Suprapubic skin (tissue), 4 donors: ENCODE measurements around the gene MCM3. TPM values are rescaled to one million over a fixed set of nuclear protein-coding genes. Genes with fewer than 3 reads are reported as not detected.

Experiments used
- DNase-seq, 2 donors: peaks; one replicate each; pipeline ENCODE4 v3.0.0-alpha.2; 2019; ENCODE audit warnings: low spot score in 2 of 2
- H3K27ac ChIP-seq: fragments of 200-600 bp; sonication (generic); one replicate; pipeline ENCODE4 v1.5.1; 2019
- H3K27me3 ChIP-seq: fragments of 200-600 bp; sonication (generic); one replicate; pipeline ENCODE4 v1.5.1; 2019
- H3K36me3 ChIP-seq: fragments of 200-600 bp; sonication (generic); one replicate; pipeline ENCODE4 v1.5.1; 2019
- H3K4me1 ChIP-seq: fragments of 200-600 bp; sonication (generic); one replicate; pipeline ENCODE4 v1.5.1; 2019
- H3K4me3 ChIP-seq: fragments of 200-600 bp; sonication (generic); one replicate; pipeline ENCODE4 v1.5.1; 2019; ENCODE audit warnings: mild to moderate bottlenecking
- H3K9me3 ChIP-seq: fragments of 200-600 bp; sonication (generic); one replicate; pipeline ENCODE4 v1.5.1; 2019
- EP300 ChIP-seq: sonication (generic); formaldehyde crosslinking; IDR thresholded peaks from one replicate; pipeline ENCODE4 v1.6.1; 2017; ENCODE audit warnings: antibody characterized with exemption
- POLR2A ChIP-seq, 2 donors: fragments of 450-650 bp; IDR thresholded peaks; one replicate each; pipeline ENCODE4 v1.6.1; 2017; ENCODE audit warnings: antibody characterized with exemption in 2 of 2, mild to moderate bottlenecking in 2 of 2, moderate library complexity in 2 of 2
- POLR2AphosphoS5 ChIP-seq, 3 donors: sonication (generic); formaldehyde crosslinking; IDR thresholded peaks; one replicate each; pipeline ENCODE4 v1.6.1; 2017; ENCODE audit warnings: antibody characterized with exemption in 3 of 3
- WGBS: methylation state at CpG from one replicate; pipeline ENCODE4 v1.1.5; 2018; 5-methylcytosine and 5-hydroxymethylcytosine counted together
- total RNA-seq, 4 donors: library from RNA; depleted of rRNA; stranded (reverse); fragments of >200 nt; gene quantifications; one replicate each; pipeline ENCODE4 v1.1.0, GENCODE V29; 2016
- TF ChIP-seq, protein P1 (sequence below), 2 donors: fragments of 200-600 bp in 1 of 2; fragments of 450-650 bp in 1 of 2; sonication (generic) in 1 of 2; IDR thresholded peaks; one replicate each; pipeline ENCODE4 v1.5.1; 2016 to 2019; ENCODE audit warnings: antibody characterized with exemption in 2 of 2, mild to moderate bottlenecking in 1 of 2, moderate library complexity in 1 of 2

Gene MCM3
- total RNA-seq, 4 donors from 2014 or later = 26.4 to 38.5 (median 31.8) TPM

DNA sequence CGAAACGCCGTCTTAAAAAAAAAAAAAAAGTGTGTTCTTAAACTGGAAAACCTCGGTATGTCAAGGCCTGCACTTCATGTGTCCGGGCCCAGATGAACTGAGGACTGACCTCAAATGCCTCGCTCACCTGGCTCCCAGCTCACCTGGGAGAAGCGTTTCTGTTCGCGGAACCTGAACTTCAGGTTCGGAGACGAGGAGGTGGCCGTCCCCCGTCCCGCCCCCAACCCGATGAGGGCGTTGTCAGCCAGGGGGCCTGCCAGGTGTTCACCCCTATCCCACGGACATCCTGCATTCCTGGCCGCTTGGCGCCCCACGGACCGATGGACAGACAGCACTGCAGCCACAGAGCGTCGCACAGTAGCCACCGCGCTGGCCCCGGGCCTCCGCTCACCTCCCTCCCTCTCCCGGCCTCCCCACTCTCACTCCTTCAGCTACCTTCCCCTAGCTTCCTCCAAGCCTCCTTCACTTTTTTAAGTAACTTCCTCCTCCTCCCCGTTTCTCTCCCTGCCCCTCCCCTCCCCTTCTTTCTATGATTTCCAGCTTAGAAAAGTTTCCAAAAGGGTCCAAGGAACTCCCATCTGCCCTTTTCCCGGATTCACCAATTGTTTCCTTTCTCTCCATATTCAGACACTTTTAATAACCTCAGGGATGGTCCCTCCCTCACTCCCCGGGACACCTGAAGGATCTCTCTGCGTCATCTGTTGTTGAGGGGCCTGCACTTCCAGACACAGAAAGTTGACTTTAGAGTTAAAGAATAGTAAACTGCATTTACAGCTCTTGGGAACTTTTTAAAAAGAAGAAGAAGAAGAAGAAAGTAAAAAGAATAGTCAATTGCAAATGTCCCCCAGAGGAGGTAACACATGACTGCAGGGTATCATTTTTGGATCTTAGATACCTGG, 22.7 kb upstream of the MCM3 start:
- H3K27ac ChIP-seq = no peak overlapping the region
- H3K9me3 ChIP-seq = no peaks in the 10 kb centered on the region
- H3K36me3 ChIP-seq = no peaks in the 10 kb centered on the region
- H3K4me1 ChIP-seq = peaks cover 19% of the 10 kb centered on the region
- H3K4me3 ChIP-seq = no peak overlapping the region
- peak in 1 of 2 donors; percentile 61 for DNase-seq
- H3K27me3 ChIP-seq = no peaks in the 10 kb centered on the region
- 68% methylated on average over 32 of the region's 32 CpGs for WGBS
- TF ChIP-seq EP300 (no peak), POLR2A (IDR thresholded peaks at IDR 0.05) (no peak), POLR2AphosphoS5 (IDR thresholded peaks at IDR 0.05) (no peak)
- TF ChIP-seq, protein P1, sequence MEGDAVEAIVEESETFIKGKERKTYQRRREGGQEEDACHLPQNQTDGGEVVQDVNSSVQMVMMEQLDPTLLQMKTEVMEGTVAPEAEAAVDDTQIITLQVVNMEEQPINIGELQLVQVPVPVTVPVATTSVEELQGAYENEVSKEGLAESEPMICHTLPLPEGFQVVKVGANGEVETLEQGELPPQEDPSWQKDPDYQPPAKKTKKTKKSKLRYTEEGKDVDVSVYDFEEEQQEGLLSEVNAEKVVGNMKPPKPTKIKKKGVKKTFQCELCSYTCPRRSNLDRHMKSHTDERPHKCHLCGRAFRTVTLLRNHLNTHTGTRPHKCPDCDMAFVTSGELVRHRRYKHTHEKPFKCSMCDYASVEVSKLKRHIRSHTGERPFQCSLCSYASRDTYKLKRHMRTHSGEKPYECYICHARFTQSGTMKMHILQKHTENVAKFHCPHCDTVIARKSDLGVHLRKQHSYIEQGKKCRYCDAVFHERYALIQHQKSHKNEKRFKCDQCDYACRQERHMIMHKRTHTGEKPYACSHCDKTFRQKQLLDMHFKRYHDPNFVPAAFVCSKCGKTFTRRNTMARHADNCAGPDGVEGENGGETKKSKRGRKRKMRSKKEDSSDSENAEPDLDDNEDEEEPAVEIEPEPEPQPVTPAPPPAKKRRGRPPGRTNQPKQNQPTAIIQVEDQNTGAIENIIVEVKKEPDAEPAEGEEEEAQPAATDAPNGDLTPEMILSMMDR (IDR thresholded peaks at IDR 0.05) = no peak

DNA sequence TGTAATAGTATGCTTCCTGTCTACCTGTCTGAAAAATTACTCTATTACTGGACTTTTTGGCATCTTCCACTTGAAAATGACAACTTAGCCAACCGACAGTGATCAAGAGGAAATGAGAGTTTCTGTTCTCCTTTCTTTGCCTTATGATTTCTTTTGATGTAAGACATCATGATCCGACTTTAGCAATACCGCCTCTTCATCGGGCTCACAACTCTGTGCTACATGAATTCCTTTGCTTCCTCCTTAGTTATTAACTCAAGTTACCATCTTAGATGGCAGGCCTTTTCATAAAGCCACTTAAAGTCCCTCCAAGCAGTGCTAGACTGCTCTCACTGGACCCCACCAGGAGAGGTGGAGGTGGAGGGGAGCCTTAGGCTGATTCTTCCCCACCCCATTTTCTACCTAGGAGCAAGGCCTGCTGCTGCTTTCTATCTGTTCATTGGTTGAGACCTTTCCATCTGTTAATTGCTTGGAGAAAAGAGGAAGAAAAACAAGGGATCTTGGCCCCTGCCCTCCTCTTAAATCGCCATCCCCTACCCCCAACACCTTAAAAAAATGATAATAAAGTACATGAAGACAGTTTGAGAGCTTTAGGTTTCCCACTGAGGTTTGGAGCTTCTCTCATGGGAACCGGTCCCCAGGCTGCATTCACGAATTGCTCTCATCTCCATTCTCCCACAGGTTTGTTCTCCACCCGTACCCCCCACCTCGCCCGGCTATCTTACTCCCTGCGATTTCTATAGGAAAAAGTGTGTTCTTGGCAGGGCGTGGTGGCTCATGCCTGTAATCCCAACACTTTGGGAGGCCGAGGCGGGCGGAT, 21.6 kb upstream of the MCM3 start:
- Histone ChIP-seq H3K27me3 (no peaks in the 10 kb centered on the region), H3K4me3 (no peak overlapping the region), H3K36me3 (no peaks in the 10 kb centered on the region), H3K9me3 (no peaks in the 10 kb centered on the region), H3K27ac (peak overlapping the region; percentile 28), H3K4me1 (peaks cover 19% of the 10 kb centered on the region)
- no peak for DNase-seq
- TF ChIP-seq, protein P1 (IDR thresholded peaks at IDR 0.05) = no peak
- TF ChIP-seq POLR2AphosphoS5 (IDR thresholded peaks at IDR 0.05) = no peak
- TF ChIP-seq EP300 = no peak
- TF ChIP-seq POLR2A (IDR thresholded peaks at IDR 0.05) = no peak
- WGBS = 81% methylated on average over 15 of the region's 15 CpGs

DNA sequence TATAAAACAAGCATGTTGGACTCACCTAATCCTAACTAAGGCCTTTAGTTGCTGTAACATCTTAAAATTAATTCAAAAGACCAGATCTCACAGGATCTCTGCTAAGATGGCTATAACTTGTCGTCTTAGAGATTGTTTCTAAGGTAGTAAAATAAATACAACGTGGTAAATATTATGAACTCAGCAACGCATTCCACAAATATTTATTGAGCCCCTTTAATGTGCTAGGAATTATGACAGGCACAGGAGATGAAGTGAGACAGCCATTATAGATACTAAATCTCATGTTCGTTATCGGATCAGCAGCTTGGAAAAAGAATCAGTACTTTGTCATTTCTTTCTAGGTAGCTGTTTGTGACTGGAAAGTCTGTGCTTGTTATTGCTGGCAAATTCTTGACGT, 20.9 kb upstream of the MCM3 start:
- Histone ChIP-seq H3K27me3 (no peaks in the 10 kb centered on the region), H3K9me3 (no peaks in the 10 kb centered on the region), H3K36me3 (no peaks in the 10 kb centered on the region), H3K27ac (peak overlapping the region; percentile 28), H3K4me3 (no peak overlapping the region), H3K4me1 (peaks cover 19% of the 10 kb centered on the region)
- WGBS = 19% methylated on average over 6 of the region's 6 CpGs
- TF ChIP-seq POLR2A (IDR thresholded peaks at IDR 0.05) (no peak), EP300 (no peak), POLR2AphosphoS5 (IDR thresholded peaks at IDR 0.05) (no peak)
- TF ChIP-seq, protein P1 (IDR thresholded peaks at IDR 0.05) = no peak
- DNase-seq = no peak

DNA sequence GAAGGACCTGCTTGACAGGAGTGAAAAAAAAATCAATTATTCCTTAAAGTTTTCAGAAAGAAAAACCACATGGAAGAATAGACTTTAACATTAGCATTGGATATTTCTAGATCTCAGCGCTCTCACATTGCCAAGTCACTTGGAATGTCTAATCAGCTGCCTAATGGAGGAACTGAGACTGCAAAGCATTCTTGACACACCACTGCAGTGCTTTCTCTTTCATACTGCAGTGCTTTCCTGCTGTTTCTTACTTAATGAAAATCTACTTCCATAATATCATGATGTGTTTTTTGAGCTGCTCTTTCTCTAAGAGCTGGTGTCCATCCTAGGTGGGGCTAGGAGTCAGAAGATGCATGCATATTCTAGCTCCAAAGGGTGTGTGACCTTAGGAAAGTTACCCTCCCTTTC, 20.4 kb upstream of the MCM3 start:
- H3K4me1 ChIP-seq = peaks cover 19% of the 10 kb centered on the region
- no peaks in the 10 kb centered on the region for H3K9me3 ChIP-seq
- 22% methylated on average over 1 of the region's 1 CpG for WGBS
- H3K27ac ChIP-seq = peak overlapping the region; percentile 28
- peak overlapping the region; percentile 15 for H3K4me3 ChIP-seq
- TF ChIP-seq, protein P1 (IDR thresholded peaks at IDR 0.05) = no peak
- TF ChIP-seq POLR2A (IDR thresholded peaks at IDR 0.05) = no peak
- TF ChIP-seq POLR2AphosphoS5 (IDR thresholded peaks at IDR 0.05) = no peak
- TF ChIP-seq EP300 = no peak
- no peaks in the 10 kb centered on the region for H3K27me3 ChIP-seq
- H3K36me3 ChIP-seq = no peaks in the 10 kb centered on the region
- DNase-seq = no peak

DNA sequence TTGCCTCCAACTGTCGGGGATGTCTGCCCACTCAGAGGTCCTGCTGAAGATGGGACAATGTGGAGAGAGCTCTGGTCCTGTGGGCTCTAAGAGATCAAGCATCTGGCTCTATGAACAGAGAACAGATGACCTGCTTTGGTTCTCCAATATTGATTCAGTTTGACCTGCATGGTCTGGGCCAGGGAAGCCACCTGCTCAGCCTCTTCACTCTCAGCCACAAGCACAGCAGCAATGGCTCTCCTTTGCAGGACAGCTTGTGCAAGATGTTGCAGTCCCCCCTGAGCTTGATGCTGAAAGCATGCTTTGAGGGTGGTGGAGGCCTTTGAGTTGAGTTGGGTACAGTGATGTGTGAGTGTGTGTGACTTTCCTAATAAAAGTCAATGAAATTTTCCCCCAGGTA, 18.6 kb upstream of the MCM3 start:
- WGBS = 92% methylated on average over 1 of the region's 1 CpG
- DNase-seq = no peak
- Histone ChIP-seq H3K27me3 (no peaks in the 10 kb centered on the region), H3K27ac (no peak overlapping the region), H3K4me1 (peaks cover 19% of the 10 kb centered on the region), H3K36me3 (no peaks in the 10 kb centered on the region), H3K4me3 (no peak overlapping the region), H3K9me3 (no peaks in the 10 kb centered on the region)
- no peak for TF ChIP-seq POLR2AphosphoS5 (IDR thresholded peaks at IDR 0.05)
- TF ChIP-seq EP300 = no peak
